Measurements from ENCODE around the gene TMEM117.

DNA sequence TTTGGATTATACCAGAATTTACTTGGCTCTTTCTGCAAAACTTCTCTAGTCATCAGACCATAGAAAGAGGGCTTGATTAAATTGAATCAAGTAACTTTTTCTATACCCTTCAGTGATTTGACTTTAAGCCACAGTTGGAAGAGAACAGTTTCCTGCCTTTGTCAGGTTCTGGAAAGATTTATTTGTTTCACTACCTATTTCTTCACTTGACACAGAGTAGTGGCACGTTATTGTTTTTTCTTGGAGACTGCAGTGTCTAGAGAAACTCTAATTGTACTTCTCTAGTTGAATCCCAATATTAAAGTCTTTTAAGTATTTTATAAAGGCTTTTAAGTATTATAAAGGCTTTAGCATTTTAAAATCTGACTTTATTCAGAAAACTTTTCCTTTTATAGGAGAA, 138.1 kb downstream of the TMEM117 start:
- TF ChIP-seq RARB (CRISPR knock-in tag; IDR thresholded peaks at IDR 0.05), result no peak
- TF ChIP-seq ZNF70 (CRISPR knock-in tag; IDR thresholded peaks at IDR 0.05), result no peak
- no peak for TF ChIP-seq TOX (CRISPR knock-in tag; IDR thresholded peaks at IDR 0.05; ENCODE audit: borderline replicate concordance)
- no peak for TF ChIP-seq PPARA (CRISPR knock-in tag; IDR thresholded peaks at IDR 0.05; ENCODE audit: borderline replicate concordance)

Measured in SK-N-SH treated with all-trans-retinoic acid at 6 μM for 48 hours (cell line).